Glutamatergic neuron (in vitro differentiated cells): ENCODE measurements around the gene SUDS3. TPM values are rescaled to one million over a fixed set of nuclear protein-coding genes. Genes with fewer than 3 reads are reported as not detected.
A peak's percentile ranks its signal among the peaks of the same experiment; 100 is the strongest.

Experiments used
- DNase-seq: peaks from one replicate; pipeline ENCODE4 v3.0.0; 2022
- H3K27ac Mint-ChIP-seq: one replicate; pipeline ENCODE4 v1.8.0; 2020; ENCODE audit warnings: mild to moderate bottlenecking, mixed read lengths, inconsistent platforms; ENCODE audit not compliant: unreplicated experiment
- H3K27me3 Mint-ChIP-seq: one replicate; pipeline ENCODE4 v1.8.0; 2020; ENCODE audit warnings: mild to moderate bottlenecking, moderate library complexity, mixed read lengths, inconsistent platforms; ENCODE audit not compliant: unreplicated experiment
- H3K36me3 Mint-ChIP-seq: one replicate; pipeline ENCODE4 v1.8.0; 2020; ENCODE audit warnings: mild to moderate bottlenecking, mixed read lengths, inconsistent platforms; ENCODE audit not compliant: unreplicated experiment
- H3K4me1 Mint-ChIP-seq: one replicate; pipeline ENCODE4 v1.8.0; 2020; ENCODE audit warnings: mild to moderate bottlenecking, low read depth, mixed read lengths, inconsistent platforms; ENCODE audit not compliant: unreplicated experiment
- H3K4me3 Mint-ChIP-seq: one replicate; pipeline ENCODE4 v1.8.0; 2020; ENCODE audit warnings: mild to moderate bottlenecking, mixed read lengths, inconsistent platforms; ENCODE audit not compliant: unreplicated experiment
- H3K9me3 Mint-ChIP-seq: one replicate; pipeline ENCODE4 v1.8.0; 2020; ENCODE audit warnings: mild to moderate bottlenecking, moderate library complexity, mixed read lengths, inconsistent platforms; ENCODE audit not compliant: unreplicated experiment
- CTCF ChIP-seq: fragments of 200-600 bp; sonication (generic); IDR thresholded peaks from one replicate; pipeline ENCODE4 v1.5.0; 2021; ENCODE audit not compliant: partially characterized antibody, unreplicated experiment
- total RNA-seq: library from RNA; stranded (reverse); fragmentation: NEBNext Ultra II Directional; extraction: Animal tissue kit (Norgen Biotek cat#: 25700); gene quantifications from one replicate; pipeline ENCODE4 v1.2.1, GENCODE V29; 2021; ENCODE audit not compliant: unreplicated experiment

SUDS3 gene
- total RNA-seq, 1 donor from 2014 or later = 32.5 TPM

- Mint-ChIP-seq H3K4me3 (no peak overlapping the region), H3K36me3 (peaks cover 4% of the 10 kb centered on the region), H3K9me3 (no peaks in the 10 kb centered on the region), H3K27ac (no peak overlapping the region), H3K4me1 (peaks cover 5% of the 10 kb centered on the region), H3K27me3 (no peaks in the 10 kb centered on the region)
- TF ChIP-seq CTCF = no peak
- no peak for DNase-seq
Observed at GRCh38 chr12:118355843-118356242, 20.5 kb upstream of the SUDS3 start.

GRCh38 chr12:118356809-118357256 lies 19.5 kb upstream of the SUDS3 start:
- TF ChIP-seq CTCF = no peak
- DNase-seq = no peak
- Mint-ChIP-seq H3K9me3 (no peaks in the 10 kb centered on the region), H3K4me3 (no peak overlapping the region), H3K27me3 (no peaks in the 10 kb centered on the region), H3K4me1 (peaks cover 5% of the 10 kb centered on the region), H3K36me3 (peaks cover 4% of the 10 kb centered on the region), H3K27ac (no peak overlapping the region)

GRCh38 chr12:118357257-118358007 lies 18.9 kb upstream of the SUDS3 start:
- Mint-ChIP-seq H3K9me3 (no peaks in the 10 kb centered on the region), H3K4me3 (no peak overlapping the region), H3K36me3 (peaks cover 4% of the 10 kb centered on the region), H3K4me1 (peaks cover 5% of the 10 kb centered on the region), H3K27ac (no peak overlapping the region), H3K27me3 (no peaks in the 10 kb centered on the region)
- TF ChIP-seq CTCF = peak; percentile 33
- DNase-seq = no peak

GRCh38 chr12:118358008-118358359 lies 18.4 kb upstream of the SUDS3 start:
- no peak overlapping the region for H3K27ac Mint-ChIP-seq
- peaks cover 5% of the 10 kb centered on the region for H3K4me1 Mint-ChIP-seq
- no peaks in the 10 kb centered on the region for H3K27me3 Mint-ChIP-seq
- TF ChIP-seq CTCF = peak; percentile 5
- no peak overlapping the region for H3K4me3 Mint-ChIP-seq
- peaks cover 4% of the 10 kb centered on the region for H3K36me3 Mint-ChIP-seq
- DNase-seq = no peak
- H3K9me3 Mint-ChIP-seq = no peaks in the 10 kb centered on the region
